Measurements from ENCODE around the gene JAK1.

The JAK1 gene

GRCh38 chr1:64915381-64916274, 50.7 kb downstream of the JAK1 start:
- TF ChIP-seq CTCF (IDR thresholded peaks at IDR 0.05; ENCODE audit: insufficient read depth, low read depth, low read length, missing control alignments): no peak
- H3K4me3 ChIP-seq (ENCODE audit: low read depth, low read length): no peak overlapping the region
- DNase-seq (ENCODE audit: low read depth): no peak

- TF ChIP-seq CTCF (IDR thresholded peaks at IDR 0.05; ENCODE audit: insufficient read depth, low read depth, low read length, missing control alignments): no peak
- no peak for DNase-seq (ENCODE audit: low read depth)
- H3K4me3 ChIP-seq (ENCODE audit: low read depth, low read length): no peak overlapping the region
Measured at GRCh38 chr1:64913361-64914015, 52.9 kb downstream of the JAK1 start.

GRCh38 chr1:64912191-64912590, 54.2 kb downstream of the JAK1 start:
- no peak overlapping the region for H3K4me3 ChIP-seq (ENCODE audit: low read depth, low read length)
- no peak for DNase-seq (ENCODE audit: low read depth)
- TF ChIP-seq CTCF (IDR thresholded peaks at IDR 0.05; ENCODE audit: insufficient read depth, low read depth, low read length, missing control alignments): no peak

GRCh38 chr1:64911326-64911725, 55.0 kb downstream of the JAK1 start:
- H3K4me3 ChIP-seq (ENCODE audit: low read depth, low read length): no peak overlapping the region
- DNase-seq (ENCODE audit: low read depth): no peak
- TF ChIP-seq CTCF (IDR thresholded peaks at IDR 0.05; ENCODE audit: insufficient read depth, low read depth, low read length, missing control alignments): no peak

- H3K4me3 ChIP-seq (ENCODE audit: low read depth, low read length): no peak overlapping the region
- no peak for DNase-seq (ENCODE audit: low read depth)
- TF ChIP-seq CTCF (IDR thresholded peaks at IDR 0.05; ENCODE audit: insufficient read depth, low read depth, low read length, missing control alignments): no peak
Measured at GRCh38 chr1:64909031-64909430, 57.3 kb downstream of the JAK1 start.

GRCh38 chr1:64908575-64908974, 57.8 kb downstream of the JAK1 start:
- no peak overlapping the region for H3K4me3 ChIP-seq (ENCODE audit: low read depth, low read length)
- no peak for TF ChIP-seq CTCF (IDR thresholded peaks at IDR 0.05; ENCODE audit: insufficient read depth, low read depth, low read length, missing control alignments)
- no peak for DNase-seq (ENCODE audit: low read depth)

Data from GM12865 (cell line).